ENCODE results near the gene RALGAPB.

- TF ChIP-seq EP300 (IDR thresholded peaks at IDR 0.05) (no peak), CTCF (IDR thresholded peaks at IDR 0.05) (no peak), POLR2A (IDR thresholded peaks at IDR 0.05) (no peak), POLR2AphosphoS5 (IDR thresholded peaks at IDR 0.05) (no peak)
Observed at GRCh38 chr20:38590676-38591473, 118.2 kb downstream of the RALGAPB start.

Data from suprapubic skin (tissue), 4 donors.